Measurements from ENCODE around the gene CELF1.

CELF1 gene

DNA sequence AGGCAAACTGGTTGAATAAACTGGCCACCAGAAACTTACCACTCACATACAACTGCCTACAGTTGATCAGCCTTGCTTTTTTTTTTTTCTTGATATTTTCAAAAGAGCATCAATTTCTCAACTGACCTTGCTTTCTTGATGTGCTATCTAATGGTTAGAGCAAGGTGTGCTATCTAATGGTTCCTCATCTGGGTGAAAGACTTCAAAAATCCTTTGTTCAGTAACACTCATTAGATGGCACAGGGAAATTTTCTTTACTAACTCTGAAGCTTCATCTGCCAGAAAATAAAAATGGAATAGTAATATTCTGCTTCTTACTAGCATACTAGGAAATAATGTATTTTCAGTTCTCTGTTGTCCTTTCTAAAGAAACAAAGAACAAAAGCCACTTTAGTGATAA lies 52.8 kb downstream of the CELF1 start:
- Histone ChIP-seq H3F3A (ENCODE audit: low read depth) (no peaks in the 10 kb centered on the region), H3K9me2 (replicated peaks; ENCODE audit: low read depth, low read length) (no peaks in the 10 kb centered on the region), H2AFZ (ENCODE audit: low read length) (no peak overlapping the region), H3K4me1 (ENCODE audit: insufficient read depth, low read length, poor library complexity, severe bottlenecking) (no peaks in the 10 kb centered on the region), H3K9ac (ENCODE audit: low read depth, low read length, poor library complexity, severe bottlenecking) (no peak overlapping the region), H3K79me2 (ENCODE audit: insufficient read depth, low read length) (peaks cover 100% of the 10 kb centered on the region), H3K4me3 (ENCODE audit: low read length, poor library complexity, severe bottlenecking) (no peak overlapping the region), H3K9me3 (ENCODE audit: insufficient read depth, low read depth, low read length) (no peaks in the 10 kb centered on the region), H4K20me1 (ENCODE audit: insufficient read depth, low read length, poor library complexity, severe bottlenecking) (peaks cover 84% of the 10 kb centered on the region), H3K4me2 (ENCODE audit: low read depth, low read length, poor library complexity, severe bottlenecking) (no peak overlapping the region), H3K36me3 (ENCODE audit: insufficient read depth, low read length) (peaks cover 84% of the 10 kb centered on the region), H3K27me3 (ENCODE audit: insufficient read depth, low read length, poor library complexity, severe bottlenecking) (no peaks in the 10 kb centered on the region)
- TF ChIP-seq CTCF (conservative IDR thresholded peaks at IDR 0.05; ENCODE audit: low read length), result no peak

DNA sequence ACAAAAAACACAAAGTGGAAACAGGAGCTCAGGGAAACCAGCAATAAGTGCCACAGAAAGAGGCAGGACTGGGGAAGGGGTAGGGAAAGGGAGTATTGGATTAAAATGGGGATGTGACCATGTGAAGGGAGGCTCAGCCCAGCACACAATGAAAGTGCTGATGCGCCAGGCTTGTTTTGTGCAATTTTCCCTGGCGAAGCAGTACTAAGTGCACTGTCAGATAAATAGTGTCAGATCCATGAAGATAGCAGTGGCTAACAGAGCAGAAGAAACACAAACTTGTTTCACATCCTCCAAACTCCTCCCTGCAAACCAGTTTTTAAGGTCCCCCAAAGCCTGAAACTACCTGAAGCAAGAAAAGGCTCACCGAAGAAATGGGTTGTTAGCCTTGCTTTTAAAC lies 53.3 kb downstream of the CELF1 start:
- no peaks in the 10 kb centered on the region for H3K9me2 ChIP-seq (replicated peaks; ENCODE audit: low read depth, low read length)
- peaks cover 84% of the 10 kb centered on the region for H4K20me1 ChIP-seq (ENCODE audit: insufficient read depth, low read length, poor library complexity, severe bottlenecking)
- no peaks in the 10 kb centered on the region for H3F3A ChIP-seq (ENCODE audit: low read depth)
- no peaks in the 10 kb centered on the region for H3K4me1 ChIP-seq (ENCODE audit: insufficient read depth, low read length, poor library complexity, severe bottlenecking)
- no peak overlapping the region for H3K4me2 ChIP-seq (ENCODE audit: low read depth, low read length, poor library complexity, severe bottlenecking)
- no peaks in the 10 kb centered on the region for H3K9me3 ChIP-seq (ENCODE audit: insufficient read depth, low read depth, low read length)
- H2AFZ ChIP-seq (ENCODE audit: low read length), result no peak overlapping the region
- no peak overlapping the region for H3K9ac ChIP-seq (ENCODE audit: low read depth, low read length, poor library complexity, severe bottlenecking)
- H3K4me3 ChIP-seq (ENCODE audit: low read length, poor library complexity, severe bottlenecking), result no peak overlapping the region
- H3K36me3 ChIP-seq (ENCODE audit: insufficient read depth, low read length), result peaks cover 89% of the 10 kb centered on the region
- peaks cover 100% of the 10 kb centered on the region for H3K79me2 ChIP-seq (ENCODE audit: insufficient read depth, low read length)
- no peaks in the 10 kb centered on the region for H3K27me3 ChIP-seq (ENCODE audit: insufficient read depth, low read length, poor library complexity, severe bottlenecking)
- no peak for TF ChIP-seq EZH2phosphoT487 (IDR thresholded peaks at IDR 0.05; ENCODE audit: borderline replicate concordance)
- no peak for TF ChIP-seq CTCF (conservative IDR thresholded peaks at IDR 0.05; ENCODE audit: low read length)

DNA sequence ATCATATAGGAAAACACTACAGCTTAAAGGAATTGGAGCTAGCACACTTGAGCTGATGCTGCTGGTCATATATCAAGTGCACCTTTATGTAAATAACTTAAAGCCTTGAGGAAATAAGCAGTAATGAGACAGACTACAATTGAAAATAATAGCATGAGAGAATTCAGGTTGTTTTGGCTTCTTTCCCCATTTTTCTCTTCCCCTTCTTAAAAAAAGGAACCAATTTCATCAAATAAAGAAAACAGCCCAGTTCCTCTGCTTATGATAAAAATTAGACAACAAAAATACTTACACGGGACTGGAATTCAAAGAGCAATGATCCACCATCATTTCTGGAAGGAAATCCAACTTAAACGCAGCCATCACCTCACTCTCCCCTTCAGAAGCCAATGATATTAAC lies 53.8 kb downstream of the CELF1 start:
- Histone ChIP-seq H3K4me2 (ENCODE audit: low read depth, low read length, poor library complexity, severe bottlenecking) (no peak overlapping the region), H2AFZ (ENCODE audit: low read length) (no peak overlapping the region), H3K4me3 (ENCODE audit: low read length, poor library complexity, severe bottlenecking) (no peak overlapping the region), H3K4me1 (ENCODE audit: insufficient read depth, low read length, poor library complexity, severe bottlenecking) (no peaks in the 10 kb centered on the region), H3F3A (ENCODE audit: low read depth) (no peaks in the 10 kb centered on the region), H3K9me3 (ENCODE audit: insufficient read depth, low read depth, low read length) (no peaks in the 10 kb centered on the region), H3K9ac (ENCODE audit: low read depth, low read length, poor library complexity, severe bottlenecking) (no peak overlapping the region), H3K27me3 (ENCODE audit: insufficient read depth, low read length, poor library complexity, severe bottlenecking) (no peaks in the 10 kb centered on the region), H3K36me3 (ENCODE audit: insufficient read depth, low read length) (peaks cover 91% of the 10 kb centered on the region), H3K9me2 (replicated peaks; ENCODE audit: low read depth, low read length) (no peaks in the 10 kb centered on the region), H3K79me2 (ENCODE audit: insufficient read depth, low read length) (peaks cover 100% of the 10 kb centered on the region), H4K20me1 (ENCODE audit: insufficient read depth, low read length, poor library complexity, severe bottlenecking) (peaks cover 85% of the 10 kb centered on the region)
- no peak for TF ChIP-seq EZH2phosphoT487 (IDR thresholded peaks at IDR 0.05; ENCODE audit: borderline replicate concordance)
- TF ChIP-seq CTCF (conservative IDR thresholded peaks at IDR 0.05; ENCODE audit: low read length), result no peak
